HG03108 (cell line): ENCODE data around the gene RPS6KB1.
"Not testable (repeated sequence)": the region's sequence is repeated elsewhere in the genome, so short reads cannot be mapped to it uniquely, and the experiment has no call there.

Source experiments
- ATAC-seq: cut with Tn5 transposase; IDR thresholded peaks from one replicate; pipeline ENCODE4 v1.9.1; 2021; ENCODE audit warnings: moderate library complexity; ENCODE audit not compliant: unreplicated experiment

The RPS6KB1 gene

GRCh38 chr17:59870482-59870881, 22.4 kb upstream of the RPS6KB1 start:
- no peak for ATAC-seq

- ATAC-seq: no peak
Observed at GRCh38 chr17:59872351-59872750, 20.6 kb upstream of the RPS6KB1 start.

- not testable (repeated sequence) for ATAC-seq
Observed at GRCh38 chr17:59873414-59873813, 19.5 kb upstream of the RPS6KB1 start.

- ATAC-seq: no peak
Observed at GRCh38 chr17:59874376-59874775, 18.5 kb upstream of the RPS6KB1 start.

- ATAC-seq: no peak
Observed at GRCh38 chr17:59876107-59876506, 16.8 kb upstream of the RPS6KB1 start.

GRCh38 chr17:59877965-59878364, 15.0 kb upstream of the RPS6KB1 start:
- ATAC-seq: no peak

GRCh38 chr17:59878624-59879023, 14.3 kb upstream of the RPS6KB1 start:
- no peak for ATAC-seq

- no peak for ATAC-seq
Observed at GRCh38 chr17:59884861-59885260, 8.1 kb upstream of the RPS6KB1 start.

- ATAC-seq: no peak
Observed at GRCh38 chr17:59888145-59888750, 4.7 kb upstream of the RPS6KB1 start.

- ATAC-seq: no peak
Observed at GRCh38 chr17:59890720-59891119, 2.2 kb upstream of the RPS6KB1 start.

GRCh38 chr17:59892251-59892923, 534 bp upstream of the RPS6KB1 start:
- peak; percentile 44 for ATAC-seq

- ATAC-seq: no peak
Observed at GRCh38 chr17:59893676-59894100, 767 bp downstream of the RPS6KB1 start.

- no peak for ATAC-seq
Observed at GRCh38 chr17:59897090-59897489, 4.2 kb downstream of the RPS6KB1 start.

GRCh38 chr17:59899099-59899498, 6.2 kb downstream of the RPS6KB1 start:
- no peak for ATAC-seq

GRCh38 chr17:59901604-59902003, 8.7 kb downstream of the RPS6KB1 start:
- ATAC-seq: no peak

GRCh38 chr17:59903455-59903854, 10.5 kb downstream of the RPS6KB1 start:
- ATAC-seq: no peak

- ATAC-seq: no peak
Observed at GRCh38 chr17:59907467-59907866, 14.5 kb downstream of the RPS6KB1 start.

GRCh38 chr17:59914274-59914854, 21.4 kb downstream of the RPS6KB1 start:
- ATAC-seq: no peak

GRCh38 chr17:59916446-59916845, 23.5 kb downstream of the RPS6KB1 start:
- no peak for ATAC-seq

GRCh38 chr17:59920637-59921036, 27.7 kb downstream of the RPS6KB1 start:
- ATAC-seq: not testable (repeated sequence)

- ATAC-seq: not testable (repeated sequence)
Observed at GRCh38 chr17:59930121-59930520, 37.2 kb downstream of the RPS6KB1 start.

GRCh38 chr17:59930768-59931167, 37.8 kb downstream of the RPS6KB1 start:
- ATAC-seq: not testable (repeated sequence)
